SKM-1 (cell line): ENCODE measurements around the gene MZT1.
A peak's percentile ranks its signal among the peaks of the same experiment; 100 is the strongest.
"Not testable (repeated sequence)": the region's sequence is repeated elsewhere in the genome, so short reads cannot be mapped to it uniquely, and the experiment has no call there.

ENCODE experiments used
- DNase-seq: peaks from one replicate; lab custom pipeline; 2025; ENCODE audit not compliant: unreplicated experiment; lab: John Stamatoyannopoulos, UW

Gene MZT1

GRCh38 chr13:72727417-72728289 is at the start of gene MZT1, which contains the start of gene BORA:
MZT1 (minus strand) TSS chr13:72727629; CDS start chr13:72727602, 27 bp downstream.
BORA (plus strand) TSS chr13:72727923; CDS start chr13:72728941, 1,018 bp downstream.
- peak; percentile 85 for DNase-seq

- DNase-seq, result no peak
These were observed 46.6 kb upstream of the MZT1 start for GRCh38 chr13:72774019-72774418.

- DNase-seq, result no peak
These were observed 36.0 kb upstream of the MZT1 start for GRCh38 chr13:72763411-72763810.

- DNase-seq, result no peak
These were observed 32.8 kb upstream of the MZT1 start for GRCh38 chr13:72760189-72760588.

GRCh38 chr13:72757792-72758535 is 30.5 kb upstream of the MZT1 start:
- no peak for DNase-seq

GRCh38 chr13:72754111-72754510 is 26.7 kb upstream of the MZT1 start:
- DNase-seq, result no peak

GRCh38 chr13:72751220-72751619 is 23.8 kb upstream of the MZT1 start:
- DNase-seq, result no peak

- DNase-seq, result no peak
These were observed 17.8 kb upstream of the MZT1 start for GRCh38 chr13:72745260-72745659.

GRCh38 chr13:72740015-72740414 is 12.6 kb upstream of the MZT1 start:
- no peak for DNase-seq

- DNase-seq, result no peak
These were observed 9.6 kb upstream of the MZT1 start for GRCh38 chr13:72737033-72737432.

GRCh38 chr13:72728290-72728605 is 819 bp upstream of the MZT1 start:
- no peak for DNase-seq

- peak; percentile 27 for DNase-seq
These were observed 558 bp downstream of the MZT1 start for GRCh38 chr13:72726726-72727416.

GRCh38 chr13:72726185-72726584 is 1.2 kb downstream of the MZT1 start:
- not testable (repeated sequence) for DNase-seq

GRCh38 chr13:72716776-72717175 is 10.7 kb downstream of the MZT1 start:
- DNase-seq, result no peak

- no peak for DNase-seq
These were observed 26.9 kb downstream of the MZT1 start for GRCh38 chr13:72700509-72700908.

- DNase-seq, result no peak
These were observed 29.3 kb downstream of the MZT1 start for GRCh38 chr13:72698164-72698563.

- no peak for DNase-seq
These were observed 30.9 kb downstream of the MZT1 start for GRCh38 chr13:72696579-72696978.

GRCh38 chr13:72694314-72694713 is 33.1 kb downstream of the MZT1 start:
- no peak for DNase-seq

GRCh38 chr13:72693832-72694231 is 33.6 kb downstream of the MZT1 start:
- no peak for DNase-seq

GRCh38 chr13:72692884-72693514 is 34.4 kb downstream of the MZT1 start:
- no peak for DNase-seq

GRCh38 chr13:72689181-72689696 is 38.2 kb downstream of the MZT1 start:
- no peak for DNase-seq
